ENCODE data around the gene TRMT44.

TRMT44 gene

GRCh38 chr4:8517946-8518345, 77.4 kb downstream of the TRMT44 start:
- peaks cover 6% of the 10 kb centered on the region for H3K9me3 Mint-ChIP-seq

DNA sequence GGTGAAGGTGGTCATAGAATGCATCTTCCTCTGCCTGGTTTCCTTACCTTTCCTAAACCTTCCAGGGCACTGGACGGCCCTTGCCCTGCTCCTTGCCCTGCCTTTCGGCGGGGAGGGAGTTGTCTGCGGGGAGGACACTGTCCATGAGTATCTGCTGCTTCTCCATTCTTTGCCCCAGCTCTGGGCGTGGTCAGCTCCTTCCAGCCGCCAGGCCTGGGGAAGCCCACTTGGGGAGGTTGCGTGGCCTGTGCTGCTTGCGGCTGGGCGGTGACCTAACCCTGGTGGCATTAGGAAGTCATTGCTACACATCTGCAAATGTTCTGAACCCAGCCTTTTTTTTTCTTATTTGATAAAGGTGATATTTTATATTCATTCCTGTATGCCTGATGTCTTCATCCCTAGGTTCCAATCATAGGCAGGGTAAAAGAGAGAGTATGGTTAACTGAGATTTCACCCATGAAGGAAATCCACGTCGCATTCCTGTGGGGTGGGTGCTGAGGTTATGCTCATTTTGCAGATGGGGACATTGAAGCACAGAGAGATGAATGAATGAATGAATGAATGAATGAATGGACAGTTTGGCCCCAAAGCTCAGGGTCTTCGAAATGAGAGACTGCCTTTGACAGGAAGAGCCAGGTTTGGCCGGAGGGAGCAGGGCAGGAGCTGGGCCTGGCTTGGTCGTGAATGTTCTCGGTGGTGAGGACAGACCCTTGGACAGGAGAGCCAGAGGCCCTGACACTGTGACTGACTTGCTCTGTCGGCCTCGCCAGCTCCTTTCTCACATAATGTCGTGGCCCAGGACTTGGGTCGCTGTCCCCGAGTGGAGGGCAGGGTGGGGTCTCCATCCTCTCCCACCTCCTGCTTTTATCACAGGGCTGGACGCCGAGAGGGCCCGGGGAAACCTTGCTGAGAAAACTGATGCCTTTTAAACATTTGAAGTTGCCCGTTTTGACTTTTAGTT, 81.9 kb downstream of the TRMT44 start:
- H3K9me3 Mint-ChIP-seq: no peaks in the 10 kb centered on the region

More at GRCh38 chr4:8517946-8518345, 77.4 kb downstream of the TRMT44 start:
- Mint-ChIP-seq H3K27ac (no peak overlapping the region), H3K4me3 (no peak overlapping the region), H3K4me1 (no peaks in the 10 kb centered on the region), H3K27me3 (peaks cover 2% of the 10 kb centered on the region), H3K36me3 (peaks cover 2% of the 10 kb centered on the region)
- DNase-seq (ENCODE audit: low spot score in 2 of 2) (no peak), ATAC-seq (ENCODE audit: low read depth) (no peak)

DNA sequence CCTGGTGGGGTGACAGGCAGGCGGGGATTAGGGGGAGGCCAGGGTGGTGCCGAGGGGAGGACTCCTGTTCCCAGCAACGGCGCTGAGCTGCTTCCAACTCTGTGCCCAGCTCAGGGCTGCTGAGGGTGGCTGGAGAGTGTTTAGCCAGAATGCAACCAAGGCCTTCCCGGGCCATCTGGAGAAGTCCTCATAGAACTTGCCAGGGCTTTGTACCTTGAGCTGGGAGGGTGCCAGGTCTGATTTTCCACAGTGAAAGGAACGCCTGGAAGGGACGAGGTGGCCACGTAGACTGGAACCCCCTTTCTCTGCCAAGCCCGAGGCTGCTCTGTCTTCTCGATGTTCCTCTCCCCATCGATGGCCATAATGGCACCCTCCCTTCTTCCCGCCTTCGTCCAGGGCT, 82.6 kb downstream of the TRMT44 start:
- no peak for ATAC-seq (ENCODE audit: low read depth)
- H3K9me3 Mint-ChIP-seq: no peaks in the 10 kb centered on the region
- H3K36me3 Mint-ChIP-seq: no peaks in the 10 kb centered on the region
- DNase-seq (ENCODE audit: low spot score in 2 of 2): no peak
- no peak overlapping the region for H3K4me3 Mint-ChIP-seq
- H3K27ac Mint-ChIP-seq: no peak overlapping the region
- no peaks in the 10 kb centered on the region for H3K4me1 Mint-ChIP-seq
- H3K27me3 Mint-ChIP-seq: no peaks in the 10 kb centered on the region

More for the DNA sequence above, 81.9 kb downstream of the TRMT44 start:
- no peaks in the 10 kb centered on the region for H3K36me3 Mint-ChIP-seq
- H3K4me3 Mint-ChIP-seq: no peak overlapping the region
- DNase-seq (ENCODE audit: low spot score in 2 of 2) (no peak), ATAC-seq (ENCODE audit: low read depth) (no peak)
- H3K27me3 Mint-ChIP-seq: no peaks in the 10 kb centered on the region
- H3K4me1 Mint-ChIP-seq: no peaks in the 10 kb centered on the region
- H3K27ac Mint-ChIP-seq: no peak overlapping the region

GRCh38 chr4:8523766-8524165, 83.2 kb downstream of the TRMT44 start:
- H3K9me3 Mint-ChIP-seq: no peaks in the 10 kb centered on the region
- no peaks in the 10 kb centered on the region for H3K27me3 Mint-ChIP-seq
- ATAC-seq (ENCODE audit: low read depth): no peak

DNA sequence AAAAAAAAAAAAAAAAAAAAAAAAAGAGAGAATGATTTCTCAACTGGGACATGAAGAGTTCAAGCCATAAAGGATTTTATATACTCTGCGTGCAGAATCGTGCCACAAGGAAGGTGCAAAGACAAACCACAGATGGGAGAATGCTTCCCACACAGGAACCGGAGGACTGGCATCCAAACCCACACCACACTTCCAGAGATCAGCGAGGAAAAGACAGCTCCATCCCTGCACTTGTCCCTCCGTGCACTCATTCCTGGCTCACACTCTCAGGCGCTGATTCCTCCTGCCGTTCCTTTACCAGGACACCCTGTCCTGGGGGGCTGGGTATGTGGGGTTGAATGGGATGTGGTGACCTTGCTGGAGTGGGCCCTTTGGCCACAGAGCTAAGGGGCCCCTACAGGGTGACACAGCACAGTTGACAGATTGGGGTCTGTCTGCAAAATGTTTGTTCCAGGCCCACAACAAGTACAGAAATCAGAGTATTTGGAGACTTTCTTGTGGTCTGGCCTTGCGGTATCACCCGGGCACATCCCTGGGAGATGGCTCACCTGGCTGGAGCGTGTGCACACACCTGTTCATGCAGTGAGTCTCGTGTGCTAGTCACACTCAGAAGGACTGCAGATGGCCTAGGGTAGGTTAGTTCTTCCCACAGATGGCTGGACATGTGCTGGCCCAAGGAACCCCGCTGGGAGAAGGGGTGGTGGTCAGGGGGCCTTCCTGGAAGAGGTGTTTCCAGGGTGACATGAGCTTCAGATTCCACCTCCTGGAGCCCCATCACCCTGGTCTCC, 84.2 kb downstream of the TRMT44 start:
- ATAC-seq (ENCODE audit: low read depth): no peak
- DNase-seq (ENCODE audit: low spot score in 2 of 2): no peak
- Mint-ChIP-seq H3K4me3 (no peak overlapping the region), H3K36me3 (no peaks in the 10 kb centered on the region), H3K9me3 (no peaks in the 10 kb centered on the region), H3K27me3 (no peaks in the 10 kb centered on the region), H3K27ac (no peak overlapping the region), H3K4me1 (no peaks in the 10 kb centered on the region)

More at GRCh38 chr4:8523766-8524165, 83.2 kb downstream of the TRMT44 start:
- no peak for DNase-seq (ENCODE audit: low spot score in 2 of 2)
- no peak overlapping the region for H3K27ac Mint-ChIP-seq
- H3K4me1 Mint-ChIP-seq: no peaks in the 10 kb centered on the region
- no peaks in the 10 kb centered on the region for H3K36me3 Mint-ChIP-seq
- H3K4me3 Mint-ChIP-seq: no peak overlapping the region

DNA sequence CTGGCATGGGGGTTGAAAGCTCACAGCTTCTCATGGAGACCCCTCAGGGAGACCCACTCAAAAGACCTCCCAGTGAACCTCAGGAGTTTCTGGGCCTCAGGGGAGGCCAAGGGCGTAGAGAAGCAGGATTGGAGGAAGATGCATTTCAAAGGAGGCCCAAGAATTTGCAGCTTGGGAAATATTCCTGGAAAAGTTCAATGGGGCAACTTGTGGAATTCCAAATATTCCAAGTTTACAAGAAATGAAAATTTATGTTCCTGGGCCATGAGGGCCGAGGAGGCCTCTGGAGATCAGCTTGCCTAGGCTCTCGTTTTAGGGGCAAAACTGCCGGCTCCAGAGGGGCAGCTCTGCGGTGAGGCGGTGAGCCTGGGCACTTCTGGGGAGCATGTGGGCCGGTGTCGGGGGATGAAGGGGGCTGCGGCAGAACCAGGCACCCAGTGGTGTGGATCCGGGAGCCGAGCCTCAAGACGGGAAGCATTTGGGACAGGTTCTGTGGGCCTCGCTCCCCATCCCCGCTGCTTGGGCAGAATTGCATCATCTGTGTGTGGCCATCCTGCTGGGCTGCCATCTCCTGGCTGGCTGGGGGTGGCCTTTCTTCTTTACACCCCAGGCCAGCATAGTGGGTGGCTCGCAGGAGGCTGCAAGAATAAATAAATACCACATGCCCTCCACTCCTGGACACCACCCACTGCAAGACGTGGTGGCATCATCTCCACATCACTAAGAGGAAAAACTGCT, 85.0 kb downstream of the TRMT44 start:
- Mint-ChIP-seq H3K27ac (no peak overlapping the region), H3K9me3 (no peaks in the 10 kb centered on the region), H3K36me3 (no peaks in the 10 kb centered on the region), H3K4me3 (no peak overlapping the region), H3K4me1 (no peaks in the 10 kb centered on the region), H3K27me3 (no peaks in the 10 kb centered on the region)
- ATAC-seq (ENCODE audit: low read depth) (no peak), DNase-seq (ENCODE audit: low spot score in 2 of 2) (no peak)
